Natural killer cell treated with Interleukin-12 subunit alpha and Interleukin-12 subunit beta and Interleukin-15 and Interleukin-18, amount 100 ng/mL, for 72 hours (primary cell): ENCODE measurements around the gene SLC6A19. TPM values are rescaled to one million over a fixed set of nuclear protein-coding genes. Genes with fewer than 3 reads are reported as not detected.
A peak's percentile ranks its signal among the peaks of the same experiment; 100 is the strongest.

Experiments
- ATAC-seq, 2 donors: fragments of 150-1000 bp; cut with Tn5 transposase in 1 of 2; sonication (Bioruptor Pico), chemical (Tn5 transposase) in 1 of 2; 2 replicates each; pipeline ENCODE4 v1.10.0; 2021
- DNase-seq: peaks from one replicate; pipeline ENCODE4 v3.0.0; 2022; ENCODE audit warnings: low spot score
- H3K27ac Mint-ChIP-seq, 2 donors: 1 replicate in 1 of 2; 2 replicates in 1 of 2; pipeline ENCODE4 v1.8.0; 2022; ENCODE audit warnings: mixed read lengths in 2 of 2, mild to moderate bottlenecking in 1 of 2, moderate library complexity in 1 of 2
- H3K27me3 Mint-ChIP-seq, 2 donors: 1 replicate in 1 of 2; 2 replicates in 1 of 2; pipeline ENCODE4 v1.8.0; 2022; ENCODE audit warnings: mixed read lengths in 2 of 2
- H3K36me3 Mint-ChIP-seq: one replicate; pipeline ENCODE4 v1.8.0; 2022; ENCODE audit warnings: mixed read lengths
- H3K4me1 Mint-ChIP-seq, 2 donors: 1 replicate in 1 of 2; 2 replicates in 1 of 2; pipeline ENCODE4 v1.8.0; 2022; ENCODE audit warnings: low read depth in 2 of 2, mixed read lengths in 2 of 2, mild to moderate bottlenecking in 1 of 2
- H3K4me3 Mint-ChIP-seq: one replicate; pipeline ENCODE4 v1.8.0; 2022; ENCODE audit warnings: mixed read lengths
- H3K9me3 Mint-ChIP-seq: 2 replicates; pipeline ENCODE4 v1.8.0; 2022; ENCODE audit warnings: mixed read lengths
- total RNA-seq, 2 donors: library from RNA; stranded (reverse); gene quantifications; one replicate each; pipeline ENCODE4 v1.2.3, GENCODE V29; 2022

Gene SLC6A19
- total RNA-seq, 2 donors from 2014 or later = not detected

DNA sequence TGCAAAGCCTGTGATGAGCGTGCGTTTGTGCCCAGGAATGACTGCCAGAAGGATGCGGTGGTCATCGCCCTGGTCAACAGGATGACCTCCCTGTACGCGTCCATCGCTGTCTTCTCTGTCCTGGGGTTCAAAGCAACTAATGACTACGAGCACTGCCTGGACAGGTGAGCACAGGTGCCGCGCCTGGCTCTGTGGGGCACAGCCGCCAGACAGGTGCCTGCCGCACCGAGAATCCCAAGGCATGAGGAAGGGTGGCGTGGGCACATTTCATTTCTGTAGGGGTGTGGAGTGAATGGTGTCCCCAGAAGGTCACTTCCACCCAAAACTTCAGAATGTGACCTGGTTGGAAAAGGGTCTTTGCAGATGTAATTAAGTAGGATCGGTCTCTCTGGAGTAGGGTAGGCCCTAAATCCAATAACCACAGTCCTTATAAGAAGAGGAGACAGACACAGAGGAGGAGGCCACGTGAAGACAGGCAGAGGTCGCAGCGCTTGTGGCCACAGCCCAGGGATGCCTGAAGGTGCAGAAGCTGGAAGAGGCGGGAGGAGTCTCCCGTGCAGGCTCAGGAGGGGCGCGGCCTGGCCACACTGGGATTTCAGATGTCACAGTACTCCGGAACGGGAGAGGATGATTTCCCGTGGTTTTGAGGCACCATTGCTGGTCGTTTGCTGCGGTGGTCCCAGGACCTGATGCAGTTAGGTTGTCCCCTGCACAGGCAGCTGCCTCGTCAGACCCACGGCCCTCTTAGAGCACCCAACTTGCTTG is 39.3 kb downstream of the SLC6A19 start:
- ATAC-seq (no peak), DNase-seq (no peak)
- Mint-ChIP-seq H3K4me3 (no peak overlapping the region), H3K36me3 (peaks cover 7% of the 10 kb centered on the region), H3K4me1 (no peaks in the 10 kb centered on the region), H3K9me3 (peaks cover 7% of the 10 kb centered on the region), H3K27me3 (peaks cover 6% of the 10 kb centered on the region in 2 donors), H3K27ac (no peak overlapping the region)

DNA sequence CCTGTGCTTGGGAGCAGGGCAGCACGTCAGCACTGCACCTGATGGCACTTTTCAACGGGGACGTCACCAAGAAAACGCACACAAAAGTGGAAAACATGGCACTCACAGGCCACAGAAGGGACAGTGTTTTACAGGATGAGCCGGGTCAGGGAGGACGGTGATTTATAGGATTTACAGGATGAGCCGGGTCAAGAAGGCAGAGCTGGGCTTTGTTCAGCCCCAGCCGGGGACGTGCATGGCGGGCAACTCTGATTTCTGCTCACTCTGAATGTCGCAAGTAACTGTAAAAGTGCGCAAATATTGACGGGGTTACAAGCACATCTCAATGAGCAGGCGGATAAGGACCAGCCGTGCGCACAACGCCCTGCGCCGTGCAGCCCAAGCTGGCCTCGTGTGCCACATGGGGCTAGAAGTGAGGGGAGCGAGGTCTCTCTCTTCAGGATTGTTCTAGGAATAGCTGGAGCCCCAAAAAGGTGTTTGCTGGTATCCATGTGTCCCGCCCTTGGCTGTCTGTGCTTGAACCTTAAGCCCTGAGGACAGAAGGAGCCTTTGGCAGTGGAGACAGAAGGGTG is 40.2 kb downstream of the SLC6A19 start:
- H3K4me3 Mint-ChIP-seq = no peak overlapping the region
- H3K27me3 Mint-ChIP-seq = peaks cover 0 to 3% of the 10 kb centered on the region in 2 donors
- no peak overlapping the region for H3K27ac Mint-ChIP-seq
- peaks cover under 1% of the 10 kb centered on the region for H3K9me3 Mint-ChIP-seq
- DNase-seq = no peak
- no peaks in the 10 kb centered on the region for H3K36me3 Mint-ChIP-seq
- ATAC-seq = no peak
- H3K4me1 Mint-ChIP-seq = no peaks in the 10 kb centered on the region

DNA sequence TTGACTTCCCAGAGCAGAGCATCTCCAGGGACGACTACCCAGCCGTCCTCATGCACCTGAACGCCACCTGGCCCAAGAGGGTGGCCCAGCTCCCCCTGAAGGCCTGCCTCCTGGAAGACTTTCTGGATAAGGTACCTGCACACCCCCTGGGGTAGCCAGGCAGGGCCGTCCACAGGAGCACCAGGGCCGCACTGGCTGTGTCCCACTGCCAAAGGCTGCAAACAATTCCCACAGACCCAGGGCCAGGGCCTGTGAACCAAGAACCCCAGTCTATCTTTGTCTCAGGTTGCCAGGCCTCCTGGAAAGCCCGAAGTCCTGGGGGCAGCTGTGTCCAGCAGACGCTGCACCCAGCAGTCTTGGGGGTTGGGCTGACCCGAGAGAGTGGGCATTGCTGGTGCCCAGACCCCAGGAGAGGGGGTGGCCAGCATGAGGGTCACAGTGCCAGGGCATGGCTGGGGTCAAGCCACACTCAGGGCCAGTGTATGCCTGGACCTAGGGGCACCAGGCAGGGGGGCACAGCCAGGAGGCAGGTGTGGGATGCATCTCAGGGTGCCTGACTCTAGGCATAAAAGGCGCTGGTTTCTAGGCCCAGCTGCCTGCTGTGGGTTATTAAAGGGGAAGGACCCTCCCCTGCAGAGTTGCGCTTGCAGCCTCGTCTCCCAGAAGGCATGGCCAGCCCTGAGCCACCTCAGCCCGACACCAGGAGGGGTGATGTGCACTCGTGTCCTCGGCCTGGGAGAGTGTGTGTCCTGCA is 41.5 kb downstream of the SLC6A19 start:
- H3K4me3 Mint-ChIP-seq = no peak overlapping the region
- H3K9me3 Mint-ChIP-seq = no peaks in the 10 kb centered on the region
- H3K36me3 Mint-ChIP-seq = no peaks in the 10 kb centered on the region
- no peak overlapping the region for H3K27ac Mint-ChIP-seq
- ATAC-seq (peak in 1 of 2 donors; percentile 16), DNase-seq (no peak)
- H3K27me3 Mint-ChIP-seq = peaks cover 0 to 4% of the 10 kb centered on the region in 2 donors
- no peaks in the 10 kb centered on the region for H3K4me1 Mint-ChIP-seq

DNA sequence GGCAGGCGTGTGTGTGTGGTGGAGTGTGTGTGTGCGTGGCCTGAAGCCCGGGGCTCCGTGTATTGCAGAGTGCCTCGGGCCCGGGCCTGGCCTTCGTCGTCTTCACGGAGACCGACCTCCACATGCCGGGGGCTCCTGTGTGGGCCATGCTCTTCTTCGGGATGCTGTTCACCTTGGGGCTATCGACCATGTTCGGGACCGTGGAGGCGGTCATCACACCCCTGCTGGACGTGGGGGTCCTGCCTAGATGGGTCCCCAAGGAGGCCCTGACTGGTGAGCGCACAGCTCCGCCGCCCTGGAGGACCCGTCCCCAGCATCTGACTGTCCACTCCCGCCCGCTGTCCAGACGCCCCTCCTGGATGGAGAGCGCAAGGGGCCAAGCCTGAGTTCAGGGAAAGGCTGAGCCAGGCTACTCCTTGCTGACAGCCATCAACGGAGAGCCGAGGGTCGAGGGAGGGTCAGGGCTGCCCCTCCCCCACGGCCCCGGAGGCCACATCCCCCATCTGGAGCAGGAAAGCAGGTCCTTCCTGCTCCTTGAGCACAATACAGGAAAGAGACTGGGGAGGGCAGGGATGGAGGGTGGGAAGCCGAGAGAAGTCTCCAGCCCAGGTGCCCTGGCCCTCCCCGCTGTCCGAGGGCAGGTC is 42.2 kb downstream of the SLC6A19 start:
- Mint-ChIP-seq H3K36me3 (no peaks in the 10 kb centered on the region), H3K27ac (no peak overlapping the region), H3K4me1 (no peaks in the 10 kb centered on the region), H3K4me3 (no peak overlapping the region), H3K9me3 (no peaks in the 10 kb centered on the region), H3K27me3 (peaks cover 0 to 8% of the 10 kb centered on the region in 2 donors)
- peak in 1 of 2 donors; percentile 12 for ATAC-seq
- DNase-seq = no peak

DNA sequence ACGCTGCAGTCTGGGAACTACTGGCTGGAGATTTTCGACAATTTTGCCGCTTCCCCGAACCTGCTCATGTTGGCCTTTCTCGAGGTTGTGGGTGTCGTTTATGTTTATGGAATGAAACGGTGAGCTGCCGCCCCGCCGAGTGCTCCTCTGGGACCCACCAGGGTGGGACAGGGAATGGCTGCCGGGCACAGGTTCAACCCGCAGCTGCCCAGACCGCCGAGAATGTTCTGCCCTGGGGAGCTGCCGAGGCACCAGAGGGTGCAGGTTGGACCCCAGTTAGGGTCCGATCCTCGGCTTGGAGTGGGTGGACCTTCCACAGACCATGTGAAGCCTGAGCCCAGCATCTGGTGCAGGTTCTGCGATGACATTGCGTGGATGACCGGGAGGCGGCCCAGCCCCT is 42.9 kb downstream of the SLC6A19 start:
- H3K27ac Mint-ChIP-seq = no peak overlapping the region
- H3K27me3 Mint-ChIP-seq = peaks cover 0 to 10% of the 10 kb centered on the region in 2 donors
- no peaks in the 10 kb centered on the region for H3K4me1 Mint-ChIP-seq
- no peaks in the 10 kb centered on the region for H3K9me3 Mint-ChIP-seq
- no peaks in the 10 kb centered on the region for H3K36me3 Mint-ChIP-seq
- ATAC-seq (no peak), DNase-seq (no peak)
- no peak overlapping the region for H3K4me3 Mint-ChIP-seq

DNA sequence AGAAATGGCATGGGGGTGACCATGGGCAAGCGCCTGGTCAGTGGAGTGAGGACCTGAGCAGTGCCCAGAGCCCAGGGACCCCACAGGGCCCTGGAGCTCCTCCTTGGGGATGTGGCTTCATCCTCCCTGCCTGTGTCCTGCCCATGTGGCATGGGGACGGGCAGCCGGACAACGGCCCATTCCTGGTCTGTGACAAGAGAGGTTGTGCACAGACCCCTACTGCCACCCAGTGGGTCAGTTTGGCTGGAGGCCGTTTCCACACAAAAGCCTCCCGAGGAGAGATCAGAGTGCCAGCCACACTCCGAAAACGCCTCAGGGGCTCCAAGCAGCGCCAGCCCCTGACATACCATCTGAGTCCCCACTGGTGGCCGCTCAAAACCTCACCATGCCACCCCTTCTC is 43.6 kb downstream of the SLC6A19 start:
- Mint-ChIP-seq H3K9me3 (no peaks in the 10 kb centered on the region), H3K4me3 (no peak overlapping the region), H3K36me3 (no peaks in the 10 kb centered on the region), H3K27me3 (peaks cover 0 to 12% of the 10 kb centered on the region in 2 donors), H3K4me1 (no peaks in the 10 kb centered on the region), H3K27ac (no peak overlapping the region)
- DNase-seq = no peak
- no peak for ATAC-seq

DNA sequence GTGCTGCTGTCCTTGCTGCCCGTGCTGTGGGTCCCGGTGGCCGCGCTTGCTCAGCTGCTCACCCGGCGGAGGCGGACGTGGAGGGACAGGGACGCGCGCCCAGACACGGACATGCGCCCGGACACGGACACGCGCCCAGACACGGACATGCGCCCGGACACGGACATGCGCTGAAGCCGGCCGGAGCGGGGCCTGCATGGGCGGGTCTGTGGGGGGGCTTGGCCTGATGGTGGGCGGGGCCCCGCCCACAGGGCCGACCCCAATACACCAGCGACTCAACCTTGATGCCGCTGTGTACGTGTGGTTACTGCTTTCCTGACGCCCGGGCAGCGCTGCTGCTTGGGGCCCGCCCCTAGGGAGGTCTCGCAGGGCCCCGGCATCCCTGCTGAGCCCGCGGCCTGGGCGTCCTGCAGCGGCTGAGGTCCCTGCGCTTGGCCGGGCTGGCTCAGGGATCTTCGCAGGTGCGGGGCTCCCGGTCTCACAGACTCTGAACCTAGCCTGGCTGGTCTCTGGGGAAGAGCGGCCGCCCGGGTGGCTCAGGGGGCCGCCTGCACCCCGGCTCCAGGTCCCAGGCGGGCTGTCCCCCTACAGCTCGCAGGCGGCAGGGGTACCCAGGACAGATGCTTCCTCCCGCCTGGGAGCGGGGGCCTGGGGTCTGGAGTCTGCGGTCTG is 44.6 kb downstream of the SLC6A19 start:
- Mint-ChIP-seq H3K9me3 (no peaks in the 10 kb centered on the region), H3K36me3 (no peaks in the 10 kb centered on the region), H3K27me3 (peaks cover 0 to 15% of the 10 kb centered on the region in 2 donors), H3K4me3 (no peak overlapping the region), H3K4me1 (no peaks in the 10 kb centered on the region), H3K27ac (no peak overlapping the region)
- no peak for ATAC-seq
- DNase-seq = no peak

DNA sequence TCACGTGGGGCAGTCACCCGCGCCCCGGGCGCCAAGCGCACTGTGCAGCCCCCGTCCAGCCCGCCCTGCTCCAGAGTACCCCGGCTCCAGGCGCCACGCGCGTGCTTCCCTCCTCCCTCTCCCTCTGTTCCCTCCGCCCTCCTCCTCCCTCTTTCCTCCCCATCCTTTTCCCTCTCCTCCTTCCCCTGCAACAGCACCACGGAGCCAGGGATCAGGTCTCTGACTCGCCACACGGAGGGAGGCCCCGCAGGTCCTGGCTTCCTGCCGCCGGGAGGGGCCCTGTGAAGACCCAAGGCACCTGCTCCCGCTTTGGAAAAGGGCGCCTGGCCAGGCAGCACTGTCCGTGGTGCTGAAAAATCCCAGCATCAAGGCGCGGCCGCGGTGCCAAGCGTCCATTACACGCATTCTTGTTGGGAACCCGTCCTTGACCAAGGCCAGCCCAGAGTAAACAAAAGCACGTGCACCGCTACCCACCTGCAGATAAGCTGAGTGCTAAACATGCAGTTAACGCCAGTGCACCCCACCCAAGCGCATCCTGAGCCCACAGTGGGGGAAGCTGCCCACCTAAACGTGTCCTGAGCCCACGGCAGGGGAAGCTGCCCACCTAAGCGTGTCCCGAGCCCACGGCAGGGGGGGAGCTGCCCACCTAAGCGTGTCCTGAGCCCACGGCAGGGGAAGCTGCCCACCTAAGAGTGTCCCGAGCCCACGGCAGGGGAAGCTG is 45.5 kb downstream of the SLC6A19 start:
- H3K4me3 Mint-ChIP-seq = no peak overlapping the region
- DNase-seq (no peak), ATAC-seq (no peak)
- H3K27ac Mint-ChIP-seq = no peak overlapping the region
- peaks cover 0 to 15% of the 10 kb centered on the region in 2 donors for H3K27me3 Mint-ChIP-seq
- H3K9me3 Mint-ChIP-seq = no peaks in the 10 kb centered on the region
- no peaks in the 10 kb centered on the region for H3K36me3 Mint-ChIP-seq
- no peaks in the 10 kb centered on the region for H3K4me1 Mint-ChIP-seq

DNA sequence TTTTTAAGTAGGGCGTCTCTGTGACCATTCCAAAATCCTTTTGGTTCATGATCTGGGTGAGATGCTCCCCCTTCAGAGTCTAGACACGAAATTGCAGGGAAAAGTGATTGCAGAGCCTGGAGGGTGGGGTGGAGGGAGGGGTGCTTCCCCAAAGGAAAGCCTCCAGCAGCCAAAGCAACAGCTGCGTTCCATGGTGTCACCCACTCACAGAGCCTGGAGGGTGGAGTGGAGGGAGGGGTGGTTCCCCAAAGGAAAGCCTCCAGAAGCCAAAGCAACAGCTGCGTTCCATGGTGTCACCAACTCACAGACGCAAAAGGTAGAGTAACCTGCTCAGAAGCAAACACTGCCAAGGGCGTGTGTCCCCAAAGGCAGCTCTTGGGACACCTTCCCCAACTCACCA is 46.4 kb downstream of the SLC6A19 start:
- H3K4me1 Mint-ChIP-seq = no peaks in the 10 kb centered on the region
- H3K27me3 Mint-ChIP-seq = peaks cover 0 to 19% of the 10 kb centered on the region in 2 donors
- no peaks in the 10 kb centered on the region for H3K9me3 Mint-ChIP-seq
- no peak overlapping the region for H3K4me3 Mint-ChIP-seq
- DNase-seq (no peak), ATAC-seq (no peak)
- no peaks in the 10 kb centered on the region for H3K36me3 Mint-ChIP-seq
- H3K27ac Mint-ChIP-seq = no peak overlapping the region

DNA sequence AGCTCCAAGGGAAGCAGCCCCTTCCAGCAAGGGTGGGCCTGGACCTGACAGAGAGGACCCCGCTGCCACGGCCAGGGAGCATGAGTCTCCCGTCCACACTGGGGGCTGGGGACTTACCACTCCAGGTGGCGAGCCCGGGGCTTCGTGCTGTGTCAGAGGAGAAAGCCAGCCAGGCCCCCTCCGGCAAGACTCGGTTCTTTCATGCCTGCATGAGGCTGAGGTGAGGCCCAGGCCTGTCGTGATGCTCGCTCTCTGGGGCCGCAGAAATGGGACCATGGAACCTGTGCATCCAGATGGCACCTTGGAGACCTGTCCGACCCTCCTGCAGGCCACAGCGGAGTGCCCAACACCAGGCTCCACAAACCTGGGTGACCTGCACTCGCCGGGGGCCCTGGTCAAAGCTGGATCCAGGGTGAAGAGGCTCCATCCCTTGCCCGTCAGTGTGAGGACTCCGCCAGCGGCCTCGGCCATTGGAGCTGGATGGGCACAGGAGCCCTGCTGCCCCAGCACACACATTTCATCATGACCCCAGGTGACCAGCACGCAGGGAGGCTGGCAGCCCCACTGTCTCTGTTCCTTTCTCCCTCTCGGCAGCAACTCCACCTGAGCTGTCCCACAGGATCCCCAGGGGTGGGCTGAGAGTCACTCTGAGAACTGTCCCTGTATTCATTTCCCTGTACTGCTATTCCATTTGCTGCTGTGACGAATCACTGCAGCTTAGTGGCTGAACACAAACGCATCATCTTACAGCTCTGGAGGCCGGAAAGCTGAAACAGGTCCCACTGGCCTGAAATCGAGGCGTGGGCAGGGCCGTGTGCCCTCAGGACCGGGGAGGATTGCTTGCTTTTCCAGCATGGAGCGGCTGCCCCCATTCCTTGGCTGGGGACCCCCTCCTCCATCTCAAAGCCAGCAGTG is 48.2 kb downstream of the SLC6A19 start:
- peaks cover 0 to 1% of the 10 kb centered on the region in 2 donors for H3K4me1 Mint-ChIP-seq
- ATAC-seq = no peak
- H3K36me3 Mint-ChIP-seq = no peaks in the 10 kb centered on the region
- peaks cover 0 to 19% of the 10 kb centered on the region in 2 donors for H3K27me3 Mint-ChIP-seq
- H3K9me3 Mint-ChIP-seq = no peaks in the 10 kb centered on the region
- no peak overlapping the region for H3K27ac Mint-ChIP-seq
- DNase-seq = no peak
- H3K4me3 Mint-ChIP-seq = no peak overlapping the region

DNA sequence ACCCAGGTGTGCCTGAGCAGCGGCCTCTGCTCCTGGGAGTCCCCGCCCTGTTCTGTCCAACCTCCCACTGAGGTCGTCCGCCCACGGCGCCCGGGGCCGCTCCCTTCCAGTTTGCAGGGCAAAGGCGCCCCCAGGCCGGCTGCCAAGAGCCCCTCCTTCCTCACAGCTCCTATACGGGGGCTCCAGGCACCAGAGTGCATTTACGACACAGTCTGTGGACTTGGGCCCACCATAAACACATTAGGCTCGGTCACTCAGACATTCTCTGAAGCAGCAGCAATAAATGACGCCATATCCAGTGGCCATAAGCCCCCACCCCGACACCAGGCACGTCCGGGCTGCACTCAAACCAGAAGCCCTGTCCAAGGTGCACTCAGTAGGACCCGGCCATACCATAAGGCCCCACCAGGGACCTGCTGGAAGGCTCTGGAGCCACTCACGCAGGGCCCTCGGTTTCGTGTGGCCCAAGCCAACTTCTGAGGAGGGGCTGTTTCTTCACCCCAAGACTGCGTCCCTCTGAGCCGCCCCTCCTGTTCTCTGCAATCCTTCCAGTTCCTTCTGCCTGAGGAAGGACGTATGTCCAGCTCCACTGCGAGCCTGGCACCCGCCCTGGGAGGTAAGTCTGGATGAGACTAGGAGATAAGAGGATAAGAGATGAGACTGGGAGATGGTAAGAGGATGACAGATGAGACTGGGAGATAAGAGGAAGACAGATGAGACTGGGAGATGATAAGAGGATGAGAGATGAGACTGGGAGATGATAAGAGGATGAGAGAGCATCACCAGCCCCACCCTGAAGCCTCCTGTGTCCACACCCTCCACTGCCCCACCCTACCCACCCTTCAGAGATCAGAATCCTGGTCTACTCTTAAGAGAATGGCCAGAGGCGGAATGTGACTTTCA is 50.5 kb downstream of the SLC6A19 start:
- Mint-ChIP-seq H3K4me1 (peaks cover 6 to 7% of the 10 kb centered on the region in 2 donors), H3K9me3 (no peaks in the 10 kb centered on the region), H3K27ac (no peak overlapping the region), H3K27me3 (peaks cover 0 to 23% of the 10 kb centered on the region in 2 donors), H3K36me3 (no peaks in the 10 kb centered on the region), H3K4me3 (no peak overlapping the region)
- no peak for ATAC-seq
- no peak for DNase-seq
